Activated CD4-positive, alpha-beta T cell treated with anti-CD3 and anti-CD28 coated beads for 24 hours (primary cell): ENCODE measurements around the gene MACROD2.

Experiments used
- DNase-seq, 2 donors: peaks; one replicate each; pipeline ENCODE4 v3.0.0-alpha.2; 2020; ENCODE audit warnings: low read depth in 2 of 2

Gene MACROD2

DNA sequence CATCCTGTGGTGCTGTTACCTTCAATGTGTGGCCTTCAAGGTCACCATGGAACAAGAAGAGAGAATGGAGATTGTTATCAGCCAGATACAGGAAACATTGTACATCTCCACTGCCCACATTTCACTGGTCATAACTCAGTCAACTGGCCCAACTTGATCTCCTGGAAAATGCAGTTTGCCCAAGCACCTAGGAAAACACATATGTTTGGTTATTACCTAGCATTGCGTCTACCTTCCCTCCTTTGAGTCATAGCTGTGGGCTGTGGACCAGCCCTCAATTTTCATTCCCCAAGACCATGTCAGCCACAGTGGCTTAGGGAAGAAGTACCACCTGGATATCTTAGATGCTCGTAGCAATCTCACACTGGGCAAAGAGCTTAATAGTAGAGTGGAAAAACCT, 2064.5 kb downstream of the MACROD2 start:
- DNase-seq, result no peak

DNA sequence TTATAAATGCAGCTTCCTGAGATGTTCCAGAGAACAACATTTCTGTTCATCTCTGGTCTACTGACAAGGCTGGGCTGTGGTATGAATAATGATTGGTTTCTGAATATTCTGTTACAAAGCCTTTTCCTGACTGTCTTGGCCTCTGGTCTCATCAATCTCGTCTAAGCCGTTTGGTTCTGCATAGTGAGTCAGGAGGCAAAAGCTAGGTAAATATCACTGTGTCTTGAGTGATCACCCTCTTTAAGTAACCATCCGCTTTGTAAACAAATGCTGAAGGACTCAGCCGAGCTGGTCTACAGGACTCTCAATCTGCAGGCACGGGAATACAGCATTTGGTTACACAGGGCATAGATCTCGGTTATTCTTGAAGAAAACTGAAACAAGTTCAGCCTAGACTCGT, 2066.0 kb downstream of the MACROD2 start:
- no peak for DNase-seq

DNA sequence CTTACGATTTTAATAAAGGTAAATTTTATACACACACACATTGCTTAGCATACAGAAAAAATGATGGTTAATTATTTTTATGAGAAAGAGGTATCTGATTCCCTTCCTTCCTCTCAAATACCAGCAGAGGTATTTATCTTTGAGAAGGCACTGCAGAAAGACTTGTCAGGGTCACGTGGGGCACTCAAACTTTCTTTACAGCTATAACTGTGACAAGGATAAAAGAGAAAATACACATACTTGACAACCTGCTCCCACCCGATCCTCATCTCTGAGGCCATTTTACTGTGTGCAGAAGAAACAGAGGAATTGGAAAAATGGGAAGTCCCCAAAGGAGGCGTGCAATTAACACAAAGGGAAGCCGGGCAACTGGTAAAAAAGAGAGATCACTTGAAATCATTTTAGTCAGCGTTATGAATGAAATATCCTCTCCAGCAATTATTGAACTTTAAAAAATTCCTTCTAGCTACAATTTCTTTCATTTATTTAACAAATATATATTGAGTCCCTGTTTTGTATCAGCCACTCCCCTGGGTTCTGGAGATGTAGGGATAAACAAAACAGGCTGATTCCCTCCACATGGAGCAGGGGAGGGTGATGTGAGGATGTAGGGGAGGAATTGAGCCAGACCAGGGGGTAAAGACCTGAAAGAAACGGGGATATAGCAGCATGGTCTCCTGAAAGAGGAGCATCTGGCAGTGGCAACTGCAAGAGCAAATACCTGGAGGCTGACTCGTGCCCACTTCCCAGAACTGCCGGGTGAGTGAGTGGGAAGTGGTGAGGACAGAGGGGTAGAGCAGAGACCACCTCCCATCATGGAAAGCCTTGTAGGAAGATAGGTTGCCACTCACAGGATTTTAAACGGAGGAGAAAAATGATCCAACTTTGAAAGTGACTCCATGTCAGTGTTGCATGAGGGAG, 2067.6 kb downstream of the MACROD2 start:
- DNase-seq, result no peak

DNA sequence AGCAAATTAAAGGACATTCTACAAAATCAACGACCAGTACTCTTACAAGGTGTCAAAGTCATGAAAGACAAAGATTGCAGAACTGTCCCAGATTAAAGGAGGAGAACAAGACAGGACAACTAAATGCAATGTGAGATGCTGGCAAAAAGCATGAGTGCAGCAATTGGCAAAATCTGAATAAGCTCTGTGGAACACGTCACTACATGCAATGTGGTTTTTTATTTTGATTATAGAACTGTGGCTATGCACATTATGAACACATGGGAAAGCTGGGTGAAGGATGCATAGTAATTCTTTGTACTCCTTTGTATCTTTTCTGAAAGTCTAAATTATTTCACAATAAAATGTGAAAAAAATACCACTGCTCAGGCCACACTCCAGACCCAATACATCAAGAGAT, 2068.6 kb downstream of the MACROD2 start:
- no peak for DNase-seq

DNA sequence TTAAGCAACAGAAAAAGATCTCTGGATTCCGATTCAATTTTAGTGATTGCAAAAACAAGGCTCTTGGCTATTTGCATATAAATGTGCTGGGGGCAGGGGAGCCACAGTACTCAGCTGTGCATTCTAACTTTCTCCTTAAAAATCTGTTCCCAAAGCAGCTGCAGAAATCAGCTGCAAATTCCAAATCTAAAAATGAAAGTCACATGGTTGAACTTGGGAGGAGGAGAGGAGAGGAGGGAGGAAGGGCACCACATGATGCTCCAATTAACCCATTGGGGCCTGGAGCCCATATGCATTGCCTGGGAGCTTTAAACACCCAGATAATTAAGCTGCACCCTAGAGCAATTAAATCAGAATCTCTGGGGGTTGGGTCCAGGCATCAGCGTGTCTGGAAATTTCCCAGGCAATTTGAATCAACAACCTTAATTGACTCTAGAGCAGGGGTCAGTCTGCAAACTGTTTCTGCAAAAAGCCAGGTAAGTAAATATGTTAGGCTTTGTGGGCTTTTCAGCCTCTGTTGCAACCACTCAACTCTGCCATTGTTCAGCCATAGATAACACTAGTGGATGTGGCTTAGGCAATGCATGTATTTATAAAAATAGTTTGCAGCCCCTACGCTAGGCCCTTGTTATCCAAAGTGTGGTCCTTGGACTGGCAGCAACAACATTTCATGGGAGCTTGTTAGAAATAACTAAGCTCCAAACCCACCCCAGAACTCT, 2069.8 kb downstream of the MACROD2 start:
- no peak for DNase-seq

DNA sequence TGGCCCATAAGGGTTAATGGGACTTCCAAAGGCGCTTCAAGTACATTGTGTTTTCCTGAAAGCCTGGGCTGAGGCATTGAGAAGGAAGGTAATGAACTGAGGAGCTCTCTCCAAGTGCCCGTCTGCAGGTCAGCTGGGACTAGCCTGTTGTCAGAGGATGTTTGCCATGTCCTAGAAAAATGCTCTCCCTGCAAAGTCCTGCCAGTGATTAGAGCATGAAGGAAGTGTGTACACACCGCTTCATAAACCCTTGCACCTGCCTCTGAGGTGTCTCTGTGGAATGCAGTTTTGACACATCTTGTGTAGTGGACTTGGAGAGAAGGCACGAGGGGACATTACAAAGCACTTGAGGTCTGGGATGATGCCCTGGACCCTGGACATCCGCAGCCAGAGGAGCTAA, 2071.3 kb downstream of the MACROD2 start:
- DNase-seq, result no peak

DNA sequence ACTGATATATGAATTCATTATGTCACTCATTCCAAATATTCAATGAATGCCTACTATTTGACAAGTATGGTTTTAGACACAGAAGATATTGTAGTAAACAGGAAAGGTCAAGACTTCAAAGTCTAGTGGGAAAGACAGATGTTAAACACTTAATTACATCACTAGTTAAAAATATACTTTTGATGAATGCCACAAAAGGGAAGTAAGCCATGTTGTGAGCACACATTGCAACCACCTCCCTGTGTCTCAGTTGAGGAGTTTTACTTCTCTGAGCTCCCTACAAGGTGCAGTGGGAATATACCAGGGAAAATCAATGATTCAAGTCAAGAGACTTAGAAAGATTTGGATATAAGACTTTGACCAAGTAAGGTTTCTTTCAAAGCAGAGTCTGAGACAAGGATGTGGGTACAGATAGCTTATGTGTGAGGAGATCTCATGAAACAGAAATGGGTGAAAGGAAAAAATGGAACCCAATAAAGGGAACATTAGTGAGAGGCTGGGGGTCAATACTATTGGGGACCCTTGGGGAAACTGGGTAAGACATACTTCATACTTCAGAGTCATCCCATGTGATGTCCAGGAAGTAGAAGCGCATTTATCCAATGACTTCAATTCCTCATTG, 2074.2 kb downstream of the MACROD2 start:
- DNase-seq, result no peak

DNA sequence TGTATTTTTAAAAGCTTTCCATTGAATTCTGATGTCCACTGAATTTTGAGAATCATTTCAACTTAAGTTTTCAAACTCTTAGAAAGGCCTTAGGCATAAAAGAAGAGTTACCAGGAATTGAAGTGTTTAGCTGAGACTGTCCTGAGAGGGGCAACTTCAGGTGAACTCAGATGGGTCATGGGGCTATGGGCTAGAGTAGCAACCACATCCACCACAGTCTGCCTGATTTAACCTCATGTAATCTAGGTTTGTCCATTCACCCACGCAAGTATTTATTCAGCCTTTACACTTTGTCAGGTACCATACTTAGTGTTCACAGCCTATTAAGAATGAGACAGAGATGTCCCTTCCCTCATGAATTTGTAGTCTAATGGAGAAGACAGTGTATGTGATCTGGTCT, 2076.9 kb downstream of the MACROD2 start:
- no peak for DNase-seq

DNA sequence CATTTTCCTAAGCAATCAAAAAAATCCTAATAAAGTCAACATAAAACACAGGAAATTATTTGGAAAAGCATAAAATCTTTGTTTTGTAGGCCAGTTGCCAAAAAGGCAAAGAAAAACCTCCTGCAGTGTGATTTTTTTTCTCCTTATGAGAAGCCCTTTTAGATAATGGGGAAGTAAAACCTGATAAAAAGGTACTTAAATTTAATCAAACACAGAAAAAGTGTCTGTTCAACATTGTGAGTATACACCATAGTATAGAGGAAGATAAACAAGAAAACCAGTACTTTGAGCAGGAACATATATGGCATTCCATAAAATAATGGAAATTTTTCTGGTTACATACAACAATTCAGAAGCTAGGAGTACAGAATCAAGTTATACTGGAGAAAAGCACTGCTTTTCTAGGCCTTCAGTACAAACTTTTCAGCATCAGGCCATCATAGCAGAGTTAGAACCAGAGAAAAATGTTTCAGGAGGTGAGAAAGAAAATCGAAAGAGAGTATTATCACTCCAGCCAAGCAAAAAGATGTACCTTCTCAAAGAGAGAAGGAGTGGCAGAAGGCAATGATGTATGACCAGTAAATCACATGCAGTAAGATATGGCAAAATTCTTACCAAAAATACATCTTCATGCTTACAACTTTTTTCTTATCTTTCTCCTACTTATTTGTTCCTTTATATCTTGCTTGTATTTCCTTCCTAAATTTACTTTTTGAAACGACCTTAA, 2083.0 kb downstream of the MACROD2 start:
- no peak for DNase-seq

DNA sequence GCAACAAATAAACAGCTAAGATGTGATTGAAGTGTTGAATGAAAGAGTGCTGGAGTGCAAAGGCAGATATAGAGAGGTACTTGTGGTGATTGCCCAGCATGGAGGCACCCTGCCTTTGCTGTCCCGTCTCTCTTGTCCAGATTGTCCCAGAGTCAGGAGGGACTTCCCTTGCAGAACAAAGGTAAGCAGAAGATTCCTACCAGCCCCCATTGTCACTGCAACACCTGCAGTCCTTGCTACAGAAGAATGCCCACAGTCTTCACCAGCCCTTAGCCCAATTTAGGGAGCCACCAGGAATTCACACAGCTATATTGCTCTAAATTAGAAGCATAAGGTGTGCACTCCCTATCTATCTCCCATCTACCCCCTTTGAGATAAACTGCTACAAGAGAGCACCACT, 2086.1 kb downstream of the MACROD2 start:
- DNase-seq, result no peak

DNA sequence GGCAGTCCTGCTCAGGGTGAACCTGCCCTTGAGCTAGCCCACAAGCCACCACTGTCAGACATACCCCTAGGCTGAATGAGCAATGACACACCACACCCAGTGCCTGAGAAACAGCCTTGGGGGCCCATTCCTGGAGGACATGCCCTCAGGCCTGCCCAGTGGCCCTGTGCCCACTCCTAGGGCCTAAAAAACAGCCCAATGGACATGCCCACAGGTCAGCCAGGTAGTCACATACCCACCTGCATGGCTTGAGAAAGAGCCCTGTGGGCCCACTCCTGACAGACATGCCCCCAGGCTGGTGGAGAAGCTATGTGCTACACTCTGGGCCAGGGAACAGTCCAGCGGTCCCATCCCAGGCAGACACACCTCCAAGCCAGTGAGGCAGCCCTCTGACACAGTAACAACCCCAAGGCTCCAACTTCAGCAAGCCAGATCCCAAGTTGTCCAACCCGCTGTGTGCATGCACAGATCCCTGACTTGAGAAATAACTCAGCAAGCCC, 2086.8 kb downstream of the MACROD2 start:
- no peak for DNase-seq

DNA sequence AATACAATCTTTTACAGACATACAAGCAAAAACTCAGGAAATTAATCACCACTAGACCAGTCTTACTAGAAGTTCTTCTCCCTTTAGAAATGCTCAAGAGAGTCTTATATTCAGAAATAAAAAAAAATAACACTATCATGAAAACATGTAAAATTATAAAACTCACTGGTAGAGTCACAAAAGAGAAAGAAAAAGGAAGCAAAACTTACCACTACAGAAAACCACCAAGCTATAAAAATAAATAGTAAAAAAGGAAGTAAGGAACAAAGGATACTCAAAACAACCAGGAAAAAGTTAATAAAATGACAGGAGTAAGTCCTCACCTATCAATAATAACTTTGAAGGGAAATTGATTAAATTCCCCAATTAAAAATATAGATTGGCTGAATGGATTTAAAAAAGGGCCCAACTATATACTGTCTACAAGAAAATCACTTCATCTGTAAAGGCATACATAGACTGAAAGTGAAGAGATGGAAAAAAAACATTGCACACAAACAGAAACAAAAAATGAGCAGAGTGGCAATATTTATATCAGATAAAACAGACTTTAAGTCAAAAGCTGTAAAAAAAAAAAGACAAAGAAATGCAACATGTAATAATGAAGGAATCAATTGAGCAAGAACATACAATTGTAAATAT, 2088.4 kb downstream of the MACROD2 start:
- DNase-seq, result no peak

DNA sequence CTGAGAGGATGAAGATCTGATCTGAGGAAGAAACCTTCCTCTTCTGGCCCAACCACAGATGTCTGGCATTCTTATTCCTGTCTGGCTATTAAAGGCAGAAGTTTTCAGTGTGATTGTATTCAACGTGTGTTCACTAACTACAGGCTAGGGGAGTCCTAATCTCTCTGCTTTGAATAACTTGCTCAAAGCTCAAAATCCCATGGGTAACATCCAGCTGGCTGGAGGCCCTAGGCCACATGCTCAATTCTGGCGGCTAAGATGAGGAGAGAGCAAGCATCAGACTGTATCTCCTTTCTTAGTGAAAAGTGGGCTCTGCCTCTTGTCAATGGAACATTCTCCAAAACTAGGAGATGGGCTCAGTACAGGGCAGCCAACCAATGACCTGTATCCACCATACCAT, 2099.9 kb downstream of the MACROD2 start:
- DNase-seq, result no peak

DNA sequence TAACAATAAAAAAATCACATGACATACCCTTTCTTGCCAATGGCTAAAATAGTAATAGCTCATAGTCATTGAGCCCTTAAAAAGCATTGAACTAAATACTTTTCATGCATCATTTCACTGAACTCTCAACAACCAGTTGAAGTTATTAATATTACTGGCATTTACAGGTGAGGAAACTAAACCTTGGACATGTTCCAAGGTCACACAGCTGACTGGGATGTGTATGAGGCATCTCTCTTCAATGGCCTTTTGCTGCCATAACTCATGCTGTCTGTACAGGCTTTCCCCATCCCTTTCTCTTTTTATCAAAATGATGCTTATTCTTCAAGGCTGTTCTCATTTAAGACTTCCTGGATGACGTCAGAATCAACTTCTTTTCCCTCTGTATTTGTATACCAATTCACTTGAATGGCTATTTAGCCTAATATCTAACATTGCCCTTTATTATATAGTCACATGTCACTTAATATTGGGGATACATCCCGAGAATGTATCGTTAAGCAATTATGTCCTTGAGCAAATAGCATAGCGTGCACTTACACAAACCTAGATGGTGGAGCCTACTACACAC, 2101.5 kb downstream of the MACROD2 start:
- no peak for DNase-seq

DNA sequence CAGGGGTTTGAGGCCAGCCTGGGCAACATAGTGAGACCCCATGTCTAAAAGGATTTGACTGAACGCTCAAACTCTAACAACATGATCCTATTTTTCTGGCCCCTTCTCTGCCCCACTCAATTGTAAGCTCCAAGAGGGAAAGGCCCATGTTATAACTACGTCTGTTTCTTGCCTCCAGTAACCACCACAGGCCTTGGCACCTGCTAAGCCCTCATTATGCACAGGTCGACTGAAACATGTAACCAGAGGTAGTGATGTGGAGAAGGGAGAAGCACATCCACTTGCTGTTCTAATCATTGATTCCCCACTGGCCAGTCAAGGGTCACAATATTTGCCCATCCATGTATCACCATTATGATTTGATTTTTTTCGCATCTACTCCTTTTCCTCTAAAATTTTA, 2102.5 kb downstream of the MACROD2 start:
- no peak for DNase-seq

DNA sequence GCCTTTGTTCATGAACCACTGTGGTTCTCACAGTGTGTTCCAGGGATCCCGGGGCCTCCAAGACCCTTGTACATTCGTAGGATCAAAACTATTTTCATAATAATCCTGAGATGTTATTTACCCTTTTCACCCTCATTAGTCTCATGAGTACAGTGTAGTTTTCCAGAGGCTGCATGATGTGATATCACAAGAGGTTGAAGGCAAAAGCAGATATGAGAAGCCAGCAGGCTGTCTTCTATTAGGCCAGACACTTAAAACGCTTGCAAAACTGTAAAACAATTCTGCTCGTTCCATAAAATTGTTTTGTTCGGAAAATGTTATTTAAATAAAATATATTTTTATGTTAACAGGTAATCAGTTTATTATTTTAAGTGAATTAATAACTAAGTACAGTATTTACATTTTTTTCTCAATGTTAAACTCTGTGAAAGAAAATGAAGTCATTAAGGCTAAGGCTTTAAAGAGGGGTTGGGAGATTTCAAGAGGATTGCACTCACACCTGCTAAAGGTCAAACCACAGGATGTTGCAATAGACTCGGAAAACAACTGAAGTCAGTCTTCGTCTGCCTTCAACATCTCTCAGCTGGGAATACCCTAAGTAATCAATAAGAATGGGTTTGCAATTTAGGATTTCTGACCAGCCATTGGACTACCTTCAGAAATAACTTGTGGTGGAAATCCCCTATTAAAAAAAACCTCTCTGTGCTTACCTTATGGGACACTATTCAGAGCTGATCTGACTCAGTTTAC, 2103.7 kb downstream of the MACROD2 start:
- DNase-seq, result no peak

DNA sequence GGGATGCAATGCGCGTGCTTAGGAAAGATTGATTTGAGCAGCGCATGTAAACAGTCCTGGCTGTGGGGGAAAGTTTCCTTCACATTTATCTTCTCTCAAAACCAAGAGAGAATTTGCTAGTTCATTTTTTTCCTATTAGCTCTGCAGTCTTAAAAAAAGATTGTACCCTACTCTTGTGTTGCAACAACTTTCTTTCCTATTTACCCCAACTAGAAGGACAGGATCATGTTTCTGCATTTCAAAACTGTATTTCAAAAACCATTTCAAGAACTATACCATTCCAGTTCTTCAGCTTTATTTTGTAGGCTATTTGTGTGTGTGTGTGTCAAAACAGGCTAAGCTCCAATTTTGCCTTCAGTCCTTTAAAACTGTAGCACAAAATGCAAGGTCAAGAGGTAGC, 2104.8 kb downstream of the MACROD2 start:
- DNase-seq, result no peak

DNA sequence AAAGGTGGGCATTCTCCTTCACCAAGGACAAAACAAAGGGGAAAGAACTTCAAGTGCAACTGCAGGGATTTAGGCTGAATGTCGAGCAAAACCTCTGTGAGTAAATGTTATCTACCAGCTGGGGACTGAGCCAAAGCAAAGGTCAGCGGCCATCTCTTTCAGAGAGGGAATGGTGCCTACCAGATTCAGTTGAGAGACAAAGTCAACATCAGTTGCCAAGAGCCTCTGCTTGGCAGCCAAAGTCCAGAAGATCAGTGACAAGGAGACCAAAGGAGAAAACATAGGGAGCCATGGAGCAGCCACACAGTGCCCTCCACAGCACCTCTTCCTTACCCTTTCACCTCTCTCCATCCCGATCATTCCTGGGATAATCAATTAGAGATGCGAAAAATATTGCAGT, 2105.5 kb downstream of the MACROD2 start:
- DNase-seq, result no peak
